ENCODE data around the gene DUSP22.

DNA sequence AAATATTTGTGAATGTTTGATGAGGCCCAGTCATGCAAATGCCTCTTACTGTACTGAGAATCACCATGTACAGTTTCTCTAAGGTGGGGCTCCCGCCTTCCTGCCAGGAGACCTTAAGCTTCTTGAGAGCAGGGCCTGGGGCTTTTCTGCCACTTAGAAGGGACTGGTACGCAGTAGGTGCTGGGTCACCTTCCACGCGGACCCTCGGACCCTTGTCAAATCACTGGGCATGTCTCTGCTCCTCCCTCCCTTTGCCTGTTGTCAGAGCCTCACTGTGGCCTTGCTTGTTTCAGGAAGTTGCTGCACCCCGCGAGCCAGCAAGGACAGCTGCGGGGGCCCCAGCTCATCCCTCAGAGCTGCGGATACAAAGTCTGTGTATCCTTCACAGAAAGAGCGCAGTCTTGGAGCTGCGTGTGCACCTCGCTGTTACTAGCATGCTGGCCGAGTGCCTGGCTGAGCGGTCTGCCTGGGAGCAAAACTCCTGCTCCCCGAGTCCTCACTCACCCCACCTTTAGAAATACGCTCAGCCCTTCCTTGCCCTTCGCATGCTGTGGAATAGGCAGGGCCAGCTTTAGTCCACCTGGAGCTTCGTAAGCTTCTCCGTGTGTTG lies 68.6 kb downstream of the DUSP22 start:
- TF ChIP-seq ISL1 (CRISPR knock-in tag; IDR thresholded peaks at IDR 0.05) (no peak), PPARA (CRISPR knock-in tag; IDR thresholded peaks at IDR 0.05; ENCODE audit: borderline replicate concordance) (no peak), RARB (CRISPR knock-in tag; IDR thresholded peaks at IDR 0.05) (no peak), ZFP3 (CRISPR knock-in tag; IDR thresholded peaks at IDR 0.05) (no peak)
